OCI-LY3 (cell line): ENCODE data around the gene RBM48.

Source experiments
- EZH2phosphoT487 ChIP-seq: fragments of 200-600 bp; shearing (Covaris generic); IDR thresholded peaks from 2 replicates; pipeline ENCODE4 v1.6.1; 2018; ENCODE audit warnings: antibody characterized with exemption, mixed run types, low read depth
- TF ChIP-seq, protein P1 (sequence below): fragments of 200-600, 300-600 bp; sonication (generic); IDR thresholded peaks from 2 replicates; pipeline ENCODE4 v1.5.1; 2014; ENCODE audit warnings: antibody characterized with exemption, low read length, low read depth

GRCh38 chr7:92546856-92547497 is 18.4 kb downstream of the RBM48 start:
- TF ChIP-seq, protein P1, sequence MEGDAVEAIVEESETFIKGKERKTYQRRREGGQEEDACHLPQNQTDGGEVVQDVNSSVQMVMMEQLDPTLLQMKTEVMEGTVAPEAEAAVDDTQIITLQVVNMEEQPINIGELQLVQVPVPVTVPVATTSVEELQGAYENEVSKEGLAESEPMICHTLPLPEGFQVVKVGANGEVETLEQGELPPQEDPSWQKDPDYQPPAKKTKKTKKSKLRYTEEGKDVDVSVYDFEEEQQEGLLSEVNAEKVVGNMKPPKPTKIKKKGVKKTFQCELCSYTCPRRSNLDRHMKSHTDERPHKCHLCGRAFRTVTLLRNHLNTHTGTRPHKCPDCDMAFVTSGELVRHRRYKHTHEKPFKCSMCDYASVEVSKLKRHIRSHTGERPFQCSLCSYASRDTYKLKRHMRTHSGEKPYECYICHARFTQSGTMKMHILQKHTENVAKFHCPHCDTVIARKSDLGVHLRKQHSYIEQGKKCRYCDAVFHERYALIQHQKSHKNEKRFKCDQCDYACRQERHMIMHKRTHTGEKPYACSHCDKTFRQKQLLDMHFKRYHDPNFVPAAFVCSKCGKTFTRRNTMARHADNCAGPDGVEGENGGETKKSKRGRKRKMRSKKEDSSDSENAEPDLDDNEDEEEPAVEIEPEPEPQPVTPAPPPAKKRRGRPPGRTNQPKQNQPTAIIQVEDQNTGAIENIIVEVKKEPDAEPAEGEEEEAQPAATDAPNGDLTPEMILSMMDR: no peak
- no peak for TF ChIP-seq EZH2phosphoT487
